ENCODE results near the gene ESPNL. TPM values are rescaled to one million over a fixed set of nuclear protein-coding genes. Genes with fewer than 3 reads are reported as not detected.

ESPNL gene
- total and polyA plus RNA-seq, 10 donors: 0.65 to 6.2 (median 1.7) TPM

DNA sequence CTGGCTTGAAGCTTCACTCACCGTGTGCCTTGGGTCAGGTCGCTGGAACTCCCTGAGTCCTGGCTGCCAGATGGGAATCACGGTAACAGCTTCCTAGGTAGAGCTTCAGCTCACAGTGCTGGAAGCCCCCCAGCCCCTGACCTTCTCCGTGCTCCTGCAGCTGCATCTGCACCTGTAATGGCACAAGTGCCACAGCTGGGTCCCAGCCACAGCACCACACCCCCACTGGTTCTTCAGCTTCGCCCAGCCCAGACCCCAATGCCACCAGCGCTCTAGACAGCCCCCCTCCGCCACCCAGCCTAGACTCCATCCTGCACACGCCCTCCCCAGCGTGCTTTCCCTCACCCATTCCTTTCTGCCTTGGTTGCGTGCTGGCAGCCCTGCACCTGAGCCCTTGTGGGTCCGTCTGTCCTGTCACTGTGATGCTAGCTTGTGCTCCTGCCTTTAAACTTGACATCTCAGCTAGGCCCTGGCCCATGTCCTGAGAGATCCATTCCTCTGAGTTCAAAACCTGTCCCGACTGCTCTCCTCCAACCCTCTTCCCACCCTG, 7.6 kb upstream of the ESPNL start:
- Histone ChIP-seq H3K9me3 (no peaks in the 10 kb centered on the region), H3K36me3 (peaks cover 0 to 20% (median 3%) of the 10 kb centered on the region in 6 donors), H3K27me3 (replicated peaks in 1 of 7) (no peaks in the 10 kb centered on the region), H3K27ac (no peak overlapping the region), H3K4me3 (no peak overlapping the region), H3K4me1 (peaks cover 0 to 4% (median 2%) of the 10 kb centered on the region in 6 donors)
- TF ChIP-seq POLR2A (IDR thresholded peaks at IDR 0.05): no peak
- no peak for TF ChIP-seq POLR2AphosphoS5 (IDR thresholded peaks at IDR 0.05)
- TF ChIP-seq CTCF (IDR thresholded peaks at IDR 0.05 in 8 of 11, conservative IDR thresholded peaks at IDR 0.05 in 3 of 11): no peak
- no peak for DNase-seq
- WGBS, 5 donors: 90 to 98% (median 95%) methylated on average over 12 of the region's 12 CpGs
- intact Hi-C loops (cut with DNase I; ENCODE audit: low total_unique reads): no loop called here

- Histone ChIP-seq H3K9me3 (no peaks in the 10 kb centered on the region), H3K4me1 (peaks cover 0 to 3% (median 0%) of the 10 kb centered on the region in 6 donors), H3K4me3 (no peak overlapping the region), H3K27me3 (replicated peaks in 1 of 7) (no peaks in the 10 kb centered on the region), H3K36me3 (peaks cover 0 to 20% (median 3%) of the 10 kb centered on the region in 6 donors), H3K27ac (no peak overlapping the region)
- TF ChIP-seq POLR2A (IDR thresholded peaks at IDR 0.05): no peak
- TF ChIP-seq POLR2AphosphoS5 (IDR thresholded peaks at IDR 0.05): no peak
- no peak for TF ChIP-seq CTCF (IDR thresholded peaks at IDR 0.05 in 8 of 11, conservative IDR thresholded peaks at IDR 0.05 in 3 of 11)
- DNase-seq: no peak
- intact Hi-C loops (cut with DNase I; ENCODE audit: low total_unique reads): no loop called here
- WGBS, 5 donors: 89 to 91% (median 91%) methylated on average over 26 of the region's 26 CpGs
Observed at GRCh38 chr2:238093181-238094140, 6.7 kb upstream of the ESPNL start.

DNA sequence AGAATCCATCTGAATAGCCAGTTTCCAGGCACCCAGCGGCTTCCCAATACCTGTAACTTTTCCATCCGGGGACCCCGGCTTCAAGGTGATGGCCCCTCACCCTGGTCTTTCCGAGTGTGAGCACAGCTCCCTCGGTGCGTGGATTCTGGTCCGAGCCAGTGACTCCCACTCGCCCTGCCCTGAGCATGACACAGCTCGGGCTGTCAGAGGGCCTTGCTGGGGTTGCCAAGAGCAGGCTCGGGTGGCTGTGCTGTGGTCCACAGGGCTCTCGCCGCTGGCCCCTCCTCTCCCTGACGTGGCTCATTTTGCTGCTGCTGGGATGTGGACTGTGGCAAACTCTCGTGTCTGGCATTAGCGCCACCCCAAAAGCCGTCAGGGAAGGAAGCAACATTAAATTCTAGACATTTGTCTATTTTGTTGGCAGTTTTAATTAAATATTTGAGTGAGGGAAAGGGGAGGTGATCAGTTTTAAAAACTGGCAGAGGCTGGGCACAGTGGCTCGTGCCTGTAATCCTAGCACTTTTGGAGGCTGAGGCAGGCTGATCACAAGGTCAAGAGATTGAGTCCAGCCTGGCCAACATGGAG, 5.6 kb upstream of the ESPNL start:
- no peak for DNase-seq
- WGBS, 5 donors: 88 to 95% (median 92%) methylated on average over 13 to 17 of the region's 17 CpGs
- intact Hi-C loops (cut with DNase I; ENCODE audit: low total_unique reads): no loop called here

GRCh38 chr2:238095143-238095542, 5.0 kb upstream of the ESPNL start:
- WGBS, 5 donors: 84 to 94% (median 88%) methylated on average over 7 of the region's 7 CpGs
- intact Hi-C loops (cut with DNase I; ENCODE audit: low total_unique reads): no loop called here

More for the DNA sequence above, 5.6 kb upstream of the ESPNL start:
- H3K9me3 ChIP-seq: no peaks in the 10 kb centered on the region
- H3K4me3 ChIP-seq: no peak overlapping the region
- H3K4me1 ChIP-seq: peaks cover 4 to 14% (median 10%) of the 10 kb centered on the region in 6 donors
- no peak for TF ChIP-seq POLR2A (IDR thresholded peaks at IDR 0.05)
- peak in 1 of 3 donors; percentile 7 for TF ChIP-seq POLR2AphosphoS5 (IDR thresholded peaks at IDR 0.05)
- no peaks in the 10 kb centered on the region for H3K27me3 ChIP-seq (replicated peaks in 1 of 7)
- no peak overlapping the region for H3K27ac ChIP-seq
- peaks cover 0 to 20% (median 3%) of the 10 kb centered on the region in 6 donors for H3K36me3 ChIP-seq

More at GRCh38 chr2:238095143-238095542, 5.0 kb upstream of the ESPNL start:
- H3K27ac ChIP-seq: no peak overlapping the region
- H3K9me3 ChIP-seq: no peaks in the 10 kb centered on the region
- no peak for TF ChIP-seq POLR2A (IDR thresholded peaks at IDR 0.05)
- TF ChIP-seq POLR2AphosphoS5 (IDR thresholded peaks at IDR 0.05): no peak
- no peak for TF ChIP-seq CTCF (IDR thresholded peaks at IDR 0.05 in 8 of 11, conservative IDR thresholded peaks at IDR 0.05 in 3 of 11)
- no peak for DNase-seq
- H3K27me3 ChIP-seq (replicated peaks in 1 of 7): no peaks in the 10 kb centered on the region
- H3K4me3 ChIP-seq: no peak overlapping the region
- peaks cover 0 to 20% (median 3%) of the 10 kb centered on the region in 6 donors for H3K36me3 ChIP-seq
- H3K4me1 ChIP-seq: peaks cover 5 to 20% (median 16%) of the 10 kb centered on the region in 6 donors

Measured in spleen (tissue), 11 donors.